HEK293 (cell line): ENCODE measurements around the gene PASK.
A peak's percentile ranks its signal among the peaks of the same experiment; 100 is the strongest.

Experiments used
- ATF2 ChIP-seq: fragments of 450-650 bp; formaldehyde crosslinking; IDR thresholded peaks from 2 replicates; pipeline ENCODE4 v1.5.1; 2016; ENCODE audit warnings: missing biosample characterization, missing genetic modification characterization, low read depth
- FEZF1 ChIP-seq: fragments of 450-650 bp; formaldehyde crosslinking; IDR thresholded peaks from 2 replicates; pipeline ENCODE4 v1.5.1; 2016; ENCODE audit warnings: missing biosample characterization, missing genetic modification characterization
- GLIS2 ChIP-seq: fragments of 450-650 bp; formaldehyde crosslinking; IDR thresholded peaks from 2 replicates; pipeline ENCODE4 v1.5.1; 2016; ENCODE audit warnings: missing biosample characterization, missing genetic modification characterization
- HOXD13 ChIP-seq: sonication (generic); formaldehyde crosslinking; IDR thresholded peaks from 2 replicates; pipeline ENCODE4 v1.8.0; 2022; ENCODE audit warnings: missing genetic modification reagents, borderline replicate concordance
- KLF1 ChIP-seq: fragments of 450-650 bp; formaldehyde crosslinking; IDR thresholded peaks from 2 replicates; pipeline ENCODE4 v1.5.1; 2016; ENCODE audit warnings: missing biosample characterization, missing genetic modification characterization
- KLF9 ChIP-seq: fragments of 450-650 bp; formaldehyde crosslinking; IDR thresholded peaks from 2 replicates; pipeline ENCODE4 v1.5.1; 2016; ENCODE audit warnings: missing biosample characterization, missing genetic modification characterization, low read depth
- MEIS1 ChIP-seq: sonication (generic); formaldehyde crosslinking; IDR thresholded peaks from 2 replicates; pipeline ENCODE4 v1.8.1; 2022; ENCODE audit warnings: missing genetic modification reagents, mild to moderate bottlenecking, borderline replicate concordance
- OVOL3 ChIP-seq: fragments of 450-650 bp; formaldehyde crosslinking; IDR thresholded peaks from 2 replicates; pipeline ENCODE4 v1.5.1; 2016; ENCODE audit warnings: missing biosample characterization, missing genetic modification characterization
- SP2 ChIP-seq: fragments of 450-650 bp; formaldehyde crosslinking; IDR thresholded peaks from 2 replicates; pipeline ENCODE4 v1.5.1; 2016; ENCODE audit warnings: missing biosample characterization, missing genetic modification characterization
- SP7 ChIP-seq: fragments of 450-650 bp; formaldehyde crosslinking; IDR thresholded peaks from 2 replicates; pipeline ENCODE4 v1.5.1; 2016; ENCODE audit warnings: missing biosample characterization, missing genetic modification characterization
- TCF7L2 ChIP-seq: IDR thresholded peaks from 2 replicates; pipeline ENCODE4 v1.6.1; 2011; ENCODE audit warnings: low read depth, mild to moderate bottlenecking, inconsistent platforms, low read length, moderate library complexity, borderline replicate concordance
- YY1 ChIP-seq: fragments of 450-650 bp; formaldehyde crosslinking; IDR thresholded peaks from 2 replicates; pipeline ENCODE4 v1.5.1; 2018; ENCODE audit warnings: missing biosample characterization, missing genetic modification characterization
- ZBTB48 ChIP-seq: fragments of 450-650 bp; formaldehyde crosslinking; IDR thresholded peaks from 2 replicates; pipeline ENCODE4 v1.5.1; 2016; ENCODE audit warnings: missing biosample characterization, missing genetic modification characterization
- ZFHX2 ChIP-seq: fragments of 450-650 bp; formaldehyde crosslinking; conservative IDR thresholded peaks from 2 replicates; pipeline ENCODE4 v1.5.1; 2016; ENCODE audit warnings: missing biosample characterization, missing genetic modification characterization
- ZFP37 ChIP-seq: fragments of 450-650 bp; formaldehyde crosslinking; IDR thresholded peaks from 2 replicates; pipeline ENCODE4 v1.5.1; 2016; ENCODE audit warnings: missing biosample characterization, missing genetic modification characterization
- ZNF174 ChIP-seq: fragments of 450-650 bp; formaldehyde crosslinking; IDR thresholded peaks from 2 replicates; pipeline ENCODE4 v1.5.0; 2017; ENCODE audit warnings: missing biosample characterization, mild to moderate bottlenecking, missing genetic modification characterization
- ZNF175 ChIP-seq: fragments of 450-650 bp; formaldehyde crosslinking; IDR thresholded peaks from 2 replicates; pipeline ENCODE4 v1.5.1; 2016; ENCODE audit warnings: missing biosample characterization, missing genetic modification characterization
- ZNF184 ChIP-seq: fragments of 450-650 bp; IDR thresholded peaks from 2 replicates; pipeline ENCODE4 v1.5.1; 2018; ENCODE audit warnings: missing biosample characterization, mild to moderate bottlenecking, missing genetic modification characterization
- ZNF223 ChIP-seq: fragments of 450-650 bp; formaldehyde crosslinking; IDR thresholded peaks from 2 replicates; pipeline ENCODE4 v1.5.1; 2016; ENCODE audit warnings: missing biosample characterization, missing genetic modification characterization
- ZNF266 ChIP-seq: fragments of 450-650 bp; formaldehyde crosslinking; IDR thresholded peaks from 2 replicates; pipeline ENCODE4 v1.5.1; 2016; ENCODE audit warnings: missing biosample characterization, missing genetic modification characterization, low read depth
- ZNF350 ChIP-seq: fragments of 450-650 bp; formaldehyde crosslinking; IDR thresholded peaks from 2 replicates; pipeline ENCODE4 v1.5.0; 2017; ENCODE audit warnings: missing biosample characterization, mild to moderate bottlenecking, missing genetic modification characterization
- ZNF362 ChIP-seq: fragments of 450-650 bp; formaldehyde crosslinking; IDR thresholded peaks from 2 replicates; pipeline ENCODE4 v1.5.1; 2016; ENCODE audit warnings: missing biosample characterization, missing genetic modification characterization
- ZNF37A ChIP-seq: fragments of 450-650 bp; IDR thresholded peaks from 2 replicates; pipeline ENCODE4 v1.5.1; 2018; ENCODE audit warnings: missing biosample characterization, missing genetic modification characterization
- ZNF585B ChIP-seq: fragments of 450-650 bp; formaldehyde crosslinking; IDR thresholded peaks from 2 replicates; pipeline ENCODE4 v1.5.1; 2016; ENCODE audit warnings: missing biosample characterization, missing genetic modification characterization
- ZNF596 ChIP-seq: fragments of 450-650 bp; IDR thresholded peaks from 2 replicates; pipeline ENCODE4 v1.5.0; 2018; ENCODE audit warnings: missing biosample characterization, mild to moderate bottlenecking, missing genetic modification characterization, moderate library complexity
- ZNF645 ChIP-seq: fragments of 450-650 bp; formaldehyde crosslinking; IDR thresholded peaks from 2 replicates; pipeline ENCODE4; 2016; ENCODE audit warnings: missing biosample characterization, missing genetic modification characterization
- ZNF664 ChIP-seq: fragments of 450-650 bp; formaldehyde crosslinking; IDR thresholded peaks from 2 replicates; pipeline ENCODE4 v1.5.1; 2016; ENCODE audit warnings: missing biosample characterization, missing genetic modification characterization
- ZNF677 ChIP-seq: fragments of 450-650 bp; IDR thresholded peaks from 2 replicates; pipeline ENCODE4 v1.5.0; 2018; ENCODE audit warnings: missing biosample characterization, mild to moderate bottlenecking, missing genetic modification characterization, moderate library complexity
- ZNF776 ChIP-seq: fragments of 450-650 bp; formaldehyde crosslinking; IDR thresholded peaks from 2 replicates; pipeline ENCODE4 v1.5.0; 2017; ENCODE audit warnings: missing biosample characterization, missing genetic modification characterization, borderline replicate concordance
- ZNF785 ChIP-seq: fragments of 450-650 bp; formaldehyde crosslinking; IDR thresholded peaks from 2 replicates; pipeline ENCODE4 v1.5.1; 2016; ENCODE audit warnings: missing biosample characterization, missing genetic modification characterization
- ZNF843 ChIP-seq: fragments of 450-650 bp; formaldehyde crosslinking; IDR thresholded peaks from 2 replicates; pipeline ENCODE4 v1.5.1; 2016; ENCODE audit warnings: missing biosample characterization, missing genetic modification characterization
- ZSCAN30 ChIP-seq: fragments of 450-650 bp; IDR thresholded peaks from 2 replicates; pipeline ENCODE4 v1.5.1; 2018; ENCODE audit warnings: missing biosample characterization, mild to moderate bottlenecking, missing genetic modification characterization, moderate library complexity
- TF ChIP-seq, protein P1 (sequence below): fragments of 450-650 bp; formaldehyde crosslinking; optimal IDR thresholded peaks from 2 replicates; pipeline ENCODE3; 2016; ENCODE audit warnings: missing biosample characterization, mild to moderate bottlenecking, missing genetic modification characterization
- TF ChIP-seq, protein P2 (sequence below): fragments of 450-650 bp; formaldehyde crosslinking; IDR thresholded peaks from 2 replicates; pipeline ENCODE4 v1.5.1; 2016; ENCODE audit warnings: missing biosample characterization, missing genetic modification characterization

PASK gene

DNA sequence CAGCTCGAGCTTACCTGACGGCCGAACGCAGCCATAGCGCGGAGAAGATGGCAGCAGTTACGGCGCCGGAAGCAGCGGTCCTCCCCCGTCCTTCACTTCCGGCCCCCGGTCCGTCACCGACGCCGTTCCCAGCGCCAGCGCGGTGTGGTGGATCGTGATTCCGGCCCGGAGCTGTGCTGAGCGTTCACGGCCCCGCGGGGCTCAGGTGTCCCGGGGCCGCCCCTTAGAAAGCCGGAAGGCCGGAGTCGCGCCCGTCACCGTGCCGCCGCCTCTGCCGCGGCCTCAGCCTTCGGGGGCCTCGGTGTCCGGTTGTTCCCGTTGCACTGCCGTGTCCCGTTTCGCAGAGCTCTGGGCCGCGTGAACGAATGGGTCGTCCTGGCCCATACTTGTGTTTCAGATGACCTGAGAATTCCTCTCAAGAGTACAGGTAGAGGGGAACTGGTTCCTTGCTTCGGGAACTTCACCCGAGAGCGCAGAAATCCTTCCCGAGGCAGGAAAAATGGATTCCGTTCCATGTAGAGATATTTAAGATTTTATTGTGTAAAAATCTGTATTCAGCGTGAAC is 47.0 kb downstream of the PASK start, which contains the start of gene MTERF4 (continued):
- peak; percentile 95 for TF ChIP-seq YY1 (tag by site-specific recombination)
- TF ChIP-seq ZNF223 (tag by site-specific recombination) = no peak
- TF ChIP-seq OVOL3 (tag by site-specific recombination) = peak; percentile 84
- 0 out of 2 replicates have a peak, but pooled peaks have one; percentile 29 for TF ChIP-seq ZNF664 (tag by site-specific recombination)
- TF ChIP-seq KLF1 (tag by site-specific recombination) = peak; percentile 60
- 0 out of 2 replicates have a peak, but pooled peaks have one; percentile 3 for TF ChIP-seq ZNF266 (tag by site-specific recombination)
- no peak for TF ChIP-seq ZNF184
- no peak for TF ChIP-seq ZNF350
- TF ChIP-seq, protein P1, sequence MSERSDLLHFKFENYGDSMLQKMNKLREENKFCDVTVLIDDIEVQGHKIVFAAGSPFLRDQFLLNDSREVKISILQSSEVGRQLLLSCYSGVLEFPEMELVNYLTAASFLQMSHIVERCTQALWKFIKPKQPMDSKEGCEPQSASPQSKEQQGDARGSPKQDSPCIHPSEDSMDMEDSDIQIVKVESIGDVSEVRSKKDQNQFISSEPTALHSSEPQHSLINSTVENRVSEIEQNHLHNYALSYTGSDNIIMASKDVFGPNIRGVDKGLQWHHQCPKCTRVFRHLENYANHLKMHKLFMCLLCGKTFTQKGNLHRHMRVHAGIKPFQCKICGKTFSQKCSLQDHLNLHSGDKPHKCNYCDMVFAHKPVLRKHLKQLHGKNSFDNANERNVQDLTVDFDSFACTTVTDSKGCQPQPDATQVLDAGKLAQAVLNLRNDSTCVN (tag by site-specific recombination) = peak; percentile 95
- TF ChIP-seq ZNF785 (tag by site-specific recombination) = 0 out of 2 replicates have a peak, but pooled peaks have one; percentile 74
- TF ChIP-seq SP7 (tag by site-specific recombination) = peak; percentile 93
- peak; percentile 42; the same call in 1 of the 2 replicates for TF ChIP-seq ZBTB48 (tag by site-specific recombination)
- TF ChIP-seq FEZF1 (tag by site-specific recombination) = no peak
- 0 out of 2 replicates have a peak, but pooled peaks have one; percentile 14 for TF ChIP-seq ZNF585B (tag by site-specific recombination)
- TF ChIP-seq, protein P2, sequence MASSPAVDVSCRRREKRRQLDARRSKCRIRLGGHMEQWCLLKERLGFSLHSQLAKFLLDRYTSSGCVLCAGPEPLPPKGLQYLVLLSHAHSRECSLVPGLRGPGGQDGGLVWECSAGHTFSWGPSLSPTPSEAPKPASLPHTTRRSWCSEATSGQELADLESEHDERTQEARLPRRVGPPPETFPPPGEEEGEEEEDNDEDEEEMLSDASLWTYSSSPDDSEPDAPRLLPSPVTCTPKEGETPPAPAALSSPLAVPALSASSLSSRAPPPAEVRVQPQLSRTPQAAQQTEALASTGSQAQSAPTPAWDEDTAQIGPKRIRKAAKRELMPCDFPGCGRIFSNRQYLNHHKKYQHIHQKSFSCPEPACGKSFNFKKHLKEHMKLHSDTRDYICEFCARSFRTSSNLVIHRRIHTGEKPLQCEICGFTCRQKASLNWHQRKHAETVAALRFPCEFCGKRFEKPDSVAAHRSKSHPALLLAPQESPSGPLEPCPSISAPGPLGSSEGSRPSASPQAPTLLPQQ (tag by site-specific recombination) = peak; percentile 89
- TF ChIP-seq ZNF776 (tag by site-specific recombination) = no peak
- TF ChIP-seq ZNF175 (tag by site-specific recombination) = no peak
- TF ChIP-seq HOXD13 (CRISPR knock-in tag) = peak; percentile 78
- peak; percentile 94 for TF ChIP-seq ZSCAN30 (tag by site-specific recombination)
- 0 out of 2 replicates have a peak, but pooled peaks have one; percentile 61 for TF ChIP-seq ZNF362
- peak; percentile 57; the same call in 1 of the 2 replicates for TF ChIP-seq GLIS2 (tag by site-specific recombination)
- no peak for TF ChIP-seq TCF7L2
- TF ChIP-seq ATF2 = no peak
- TF ChIP-seq ZFP37 (tag by site-specific recombination) = peak; percentile 98
- TF ChIP-seq ZNF174 (tag by site-specific recombination) = no peak
- TF ChIP-seq ZNF843 (tag by site-specific recombination) = peak; percentile 82
- peak; percentile 80 for TF ChIP-seq KLF9
- peak; percentile 78 for TF ChIP-seq SP2 (tag by site-specific recombination)
- TF ChIP-seq ZFHX2 (tag by site-specific recombination) = peak; percentile 33; the same call in 1 of the 2 replicates
- TF ChIP-seq ZNF645 (tag by site-specific recombination) = no peak
- no peak for TF ChIP-seq ZNF596 (tag by site-specific recombination)
- TF ChIP-seq ZNF37A (tag by site-specific recombination) = no peak
- no peak for TF ChIP-seq ZNF677 (tag by site-specific recombination)
- TF ChIP-seq MEIS1 (CRISPR knock-in tag) = no peak
